Erythroblast (primary cell): Measurements from ENCODE around the gene CPE.
"Not testable (repeated sequence)": the region's sequence is repeated elsewhere in the genome, so short reads cannot be mapped to it uniquely, and the experiment has no call there.

Experiments used
- DNase-seq, 2 experiments: peaks; one replicate each; lab custom pipeline; 2025; lab: John Stamatoyannopoulos, UW
- GATA1 ChIP-seq: IDR thresholded peaks from 2 replicates; pipeline ENCODE4 v1.6.1; 2011; ENCODE audit warnings: low read depth, mild to moderate bottlenecking, control low read depth, low read length, moderate library complexity
- POLR2A ChIP-seq: IDR thresholded peaks from 2 replicates; pipeline ENCODE4 v1.6.1; 2011; ENCODE audit warnings: mild to moderate bottlenecking, low read length

Gene CPE

DNA sequence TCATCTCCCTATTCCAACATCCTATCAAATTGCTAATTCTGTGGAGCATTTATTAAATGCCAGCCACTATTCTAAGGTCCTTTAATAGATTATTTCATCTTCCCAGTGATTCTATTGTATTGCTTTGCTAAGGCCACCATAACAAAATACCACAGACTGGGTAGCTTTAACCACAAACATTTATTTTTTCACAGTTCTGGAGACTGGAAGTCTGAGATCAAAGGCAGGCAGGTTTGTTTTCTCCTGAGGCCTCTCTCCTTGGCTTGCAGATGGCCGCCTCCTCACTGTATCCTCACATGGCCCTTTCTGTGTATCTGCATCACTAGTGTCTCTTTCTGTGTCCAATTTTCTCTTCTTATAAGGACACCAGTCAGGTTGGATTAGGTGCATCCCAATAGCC lies 64.5 kb downstream of the CPE start:
- TF ChIP-seq POLR2A, result no peak
- no peak for TF ChIP-seq GATA1
- no peak for DNase-seq

DNA sequence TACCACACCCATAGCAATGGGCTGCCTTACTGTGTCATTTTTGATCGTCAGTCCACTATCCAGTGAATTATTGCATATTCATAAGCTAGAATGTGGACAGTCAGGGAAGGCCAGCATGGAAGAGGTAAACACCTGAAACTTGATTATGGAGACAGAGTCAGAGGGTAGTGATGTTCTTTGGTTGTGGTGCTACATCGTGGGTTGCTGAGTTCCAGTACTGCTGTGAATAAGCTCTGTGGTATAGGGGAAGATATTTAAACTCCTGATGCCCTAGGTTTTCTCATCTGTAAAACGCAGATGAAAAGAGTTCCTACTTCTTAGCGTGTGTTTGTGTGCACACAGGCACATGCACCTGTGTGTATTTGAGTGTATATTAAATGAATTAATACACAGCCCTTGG lies 69.9 kb downstream of the CPE start:
- DNase-seq, result no peak
- TF ChIP-seq POLR2A, result no peak
- no peak for TF ChIP-seq GATA1

DNA sequence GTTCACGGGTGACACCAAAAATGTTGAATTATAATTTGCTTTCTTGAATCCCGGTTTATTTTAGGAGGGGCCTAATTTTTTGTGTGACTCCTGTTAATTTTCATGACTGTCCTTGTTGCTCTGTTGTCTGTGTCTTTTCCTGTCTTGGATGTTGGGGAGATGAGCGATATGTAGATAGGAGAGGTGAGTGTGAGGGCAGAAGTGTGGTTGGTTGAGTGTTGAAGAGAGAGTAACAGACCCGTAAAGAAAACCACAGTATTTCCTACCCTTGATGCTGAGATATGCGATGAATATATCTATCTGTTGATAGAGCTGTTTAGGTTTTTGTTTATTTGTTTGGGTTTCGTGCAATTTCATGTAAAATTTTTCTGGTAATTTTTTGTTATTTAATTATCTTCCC lies 70.5 kb downstream of the CPE start:
- TF ChIP-seq POLR2A, result no peak
- TF ChIP-seq GATA1, result no peak
- no peak for DNase-seq

DNA sequence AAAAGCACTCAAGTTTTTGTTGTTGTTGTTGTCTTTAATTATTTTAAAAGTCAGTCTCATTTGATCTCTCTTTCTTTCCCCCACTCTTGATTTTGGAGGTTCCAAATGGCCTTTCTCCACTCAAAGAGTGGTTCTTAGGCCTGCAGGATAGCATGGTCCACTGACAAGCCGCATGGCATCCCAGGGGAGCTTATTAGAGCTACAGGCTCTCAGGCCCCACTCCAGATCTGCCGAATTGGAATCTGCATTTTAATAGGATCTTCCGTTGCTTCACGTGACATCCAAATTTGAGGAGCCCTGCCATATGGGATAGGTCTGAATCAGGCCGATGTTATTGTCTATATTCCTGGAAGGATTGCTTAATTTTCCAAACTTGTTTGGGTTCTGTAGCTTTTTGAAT lies 72.1 kb downstream of the CPE start:
- DNase-seq, result no peak
- TF ChIP-seq POLR2A (no peak), GATA1 (no peak)

DNA sequence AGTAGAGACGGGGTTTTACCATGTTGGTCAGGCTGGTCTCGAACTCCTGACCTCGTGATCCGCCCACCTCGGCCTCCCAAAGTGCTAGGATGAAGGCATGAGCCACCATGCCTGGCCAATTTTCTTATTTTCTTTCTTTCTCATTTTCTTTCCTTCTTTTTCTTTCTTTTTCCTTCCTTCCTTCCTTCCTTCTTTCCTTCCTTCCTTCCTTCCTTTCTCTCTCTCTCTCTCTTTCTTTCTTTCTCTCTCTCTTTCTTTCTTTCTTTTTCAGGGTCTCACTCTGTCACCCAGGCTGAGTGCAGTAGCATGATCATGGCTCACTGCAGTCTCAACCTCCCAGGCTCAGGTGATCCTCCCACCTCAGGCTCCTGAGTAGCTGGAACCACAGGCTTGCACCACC lies 74.3 kb downstream of the CPE start:
- not testable (repeated sequence) for DNase-seq

DNA sequence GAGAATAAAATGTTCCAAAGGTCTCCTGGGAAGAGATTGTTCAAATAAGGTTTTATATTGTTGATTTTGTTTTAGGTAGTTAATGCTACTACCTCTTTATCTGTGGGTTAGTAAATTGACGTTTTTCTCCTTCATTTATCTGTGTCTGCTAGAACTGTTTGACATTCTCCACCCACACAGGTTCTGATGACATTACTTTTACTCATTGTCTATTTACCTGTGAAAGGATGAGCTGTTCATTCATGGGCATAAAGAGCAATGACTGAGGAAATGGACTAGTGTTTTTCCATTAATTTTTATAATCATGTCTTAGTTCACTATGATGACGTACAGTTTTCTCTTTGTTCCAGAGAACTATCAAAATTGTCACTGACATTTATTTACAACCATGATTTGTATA lies 75.6 kb downstream of the CPE start:
- TF ChIP-seq POLR2A (no peak), GATA1 (no peak)
- no peak for DNase-seq

DNA sequence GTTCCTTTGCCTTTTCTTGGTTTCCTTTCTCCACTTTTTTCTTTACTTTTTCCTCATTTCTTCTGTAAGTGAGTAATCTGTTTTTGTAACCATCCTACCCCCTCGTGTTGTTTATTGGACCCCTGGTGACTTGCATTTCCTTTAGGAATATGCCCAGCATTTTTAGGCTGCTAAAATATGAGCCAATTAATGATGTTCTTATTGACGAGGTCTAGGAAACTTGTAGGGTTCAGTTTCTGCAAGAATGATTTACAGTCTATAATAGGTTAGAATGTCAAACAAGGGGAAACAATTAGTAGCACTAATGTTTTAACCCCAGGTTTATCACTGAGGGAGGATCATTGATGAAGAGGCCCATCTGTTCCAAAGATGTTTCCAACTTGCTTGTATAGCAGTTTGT lies 79.0 kb downstream of the CPE start:
- no peak for DNase-seq
- TF ChIP-seq POLR2A (no peak), GATA1 (no peak)

DNA sequence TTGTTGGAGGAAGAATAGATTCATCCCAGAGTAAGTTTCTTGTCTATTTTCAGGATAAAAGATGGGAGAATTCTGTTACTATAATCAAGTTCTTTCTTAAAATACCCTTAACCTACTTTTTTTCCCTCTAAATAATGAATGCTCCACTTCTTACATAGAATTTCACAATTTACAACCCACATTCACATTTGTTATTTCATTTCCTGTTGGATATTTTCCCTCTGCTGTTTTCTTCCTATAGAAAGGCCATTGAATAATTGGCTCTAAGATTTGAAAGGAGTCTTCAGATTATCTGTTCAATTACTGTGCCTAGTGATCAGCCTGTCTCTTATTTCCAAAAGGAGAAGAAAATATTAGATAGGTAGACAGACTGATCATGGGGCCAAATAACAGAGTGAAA lies 79.7 kb downstream of the CPE start:
- no peak for DNase-seq

DNA sequence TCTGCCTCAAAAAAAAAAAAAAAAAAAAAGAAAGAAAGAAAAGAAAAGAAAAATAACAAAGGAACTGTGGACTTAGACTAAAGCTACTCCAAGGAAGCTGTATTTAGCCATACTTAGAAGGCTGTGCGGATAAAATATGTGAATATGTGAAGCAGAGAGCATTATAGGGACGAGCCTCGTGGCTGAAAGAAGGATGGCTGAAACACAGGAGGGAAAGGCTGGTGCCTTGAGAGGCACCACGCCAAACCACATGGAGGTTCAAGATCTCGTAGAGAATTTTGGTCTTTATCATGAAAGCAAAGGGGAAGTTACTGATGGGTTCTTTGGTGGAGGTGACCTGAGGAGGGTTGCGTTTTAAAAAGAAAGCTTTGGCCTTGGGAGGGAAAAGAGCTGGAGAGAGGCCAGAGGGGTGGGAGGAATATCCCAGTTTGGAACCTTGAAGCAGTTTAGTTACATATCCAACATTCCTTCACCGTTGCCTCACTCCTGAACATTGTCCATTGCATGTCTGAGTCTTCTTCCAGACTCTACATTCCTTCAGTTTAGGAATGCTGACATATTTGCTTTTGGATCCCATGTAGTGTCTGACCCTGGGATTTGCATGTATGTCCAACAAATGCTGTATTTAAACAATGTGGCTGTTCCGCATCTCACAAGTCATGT lies 82.5 kb downstream of the CPE start:
- TF ChIP-seq POLR2A, result no peak
- DNase-seq, result peak in 1 of 2 experiments; percentile 2

More for the DNA sequence above, 79.7 kb downstream of the CPE start:
- TF ChIP-seq POLR2A (no peak), GATA1 (no peak)

DNA sequence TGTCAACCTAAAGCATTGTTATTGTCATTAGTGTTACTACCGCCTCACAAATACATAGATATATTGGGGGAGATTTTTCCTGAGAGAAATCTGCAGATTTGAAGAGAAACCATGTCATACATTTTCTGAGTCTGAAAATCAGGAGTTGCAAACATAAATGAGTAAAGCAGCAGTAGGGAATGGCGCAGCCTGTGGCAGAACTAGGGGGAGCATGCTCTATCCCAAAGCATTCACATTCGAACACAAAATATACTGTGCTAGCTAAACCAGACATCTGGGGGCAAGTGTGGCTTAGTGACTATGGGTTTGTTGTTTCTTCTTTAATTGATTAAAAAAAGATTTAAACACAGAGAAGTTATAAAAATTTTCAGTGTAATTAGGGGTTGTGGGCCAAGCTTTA lies 83.2 kb downstream of the CPE start:
- TF ChIP-seq POLR2A, result no peak
- no peak for DNase-seq

DNA sequence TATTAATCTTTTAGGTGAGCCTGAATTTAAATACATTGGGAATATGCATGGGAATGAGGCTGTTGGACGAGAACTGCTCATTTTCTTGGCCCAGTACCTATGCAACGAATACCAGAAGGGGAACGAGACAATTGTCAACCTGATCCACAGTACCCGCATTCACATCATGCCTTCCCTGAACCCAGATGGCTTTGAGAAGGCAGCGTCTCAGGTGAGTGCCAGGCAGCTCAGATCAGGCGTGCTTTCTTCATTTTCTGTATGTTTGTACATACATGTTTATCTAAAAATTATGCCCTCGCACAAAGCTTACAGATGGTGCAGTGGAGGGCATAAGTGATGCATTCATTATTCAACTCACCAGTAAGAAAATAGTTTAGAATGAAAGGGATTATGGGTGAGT lies 85.6 kb downstream of the CPE start:
- no peak for TF ChIP-seq POLR2A
- TF ChIP-seq GATA1, result no peak
- no peak for DNase-seq

DNA sequence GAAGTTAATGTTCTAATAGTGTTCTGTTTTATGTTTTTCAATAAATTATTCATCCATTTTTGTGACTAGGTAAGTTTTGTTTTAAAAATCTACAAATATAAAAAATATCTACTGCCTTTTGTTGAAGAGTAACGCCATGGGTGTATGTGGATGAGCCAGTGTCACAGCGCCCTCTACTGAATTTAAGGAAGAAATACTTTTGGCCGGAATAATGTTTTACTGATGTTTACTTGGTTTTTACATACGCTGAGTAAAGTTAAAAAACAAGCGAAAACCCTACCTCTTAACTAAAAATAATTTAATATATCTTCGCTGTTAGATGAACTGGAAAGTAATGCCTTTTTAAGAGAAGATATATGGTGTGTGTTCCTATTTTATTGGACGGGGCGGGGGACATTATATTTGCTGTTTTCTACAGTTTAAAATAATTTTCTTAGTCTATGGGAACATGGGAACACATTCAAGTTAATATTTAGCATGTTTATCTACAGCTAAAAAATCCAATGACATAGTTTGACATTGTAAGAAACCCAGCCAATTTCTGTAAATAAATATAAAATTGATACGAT lies 86.1 kb downstream of the CPE start:
- peak; percentile 44 to 70 for DNase-seq
- no peak for TF ChIP-seq POLR2A

DNA sequence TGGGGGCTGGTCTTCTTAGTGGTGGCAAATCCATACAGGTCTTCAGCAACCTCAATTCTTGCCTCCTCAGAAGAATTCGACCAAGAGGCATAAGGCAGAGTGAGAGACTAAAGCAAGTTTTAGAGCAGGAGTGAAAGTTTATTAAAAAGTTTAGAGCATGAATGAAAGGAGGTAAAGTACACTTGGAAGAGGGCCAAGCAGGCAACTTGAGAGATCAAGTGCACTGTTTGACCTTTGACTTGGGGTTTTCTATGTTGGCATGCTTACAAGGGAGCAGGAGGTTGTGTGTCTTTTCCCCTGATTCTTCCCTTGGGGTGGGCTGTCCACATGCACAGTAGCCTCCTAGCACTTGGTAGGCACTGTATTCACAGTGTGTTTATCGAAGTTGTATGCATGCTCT lies 91.2 kb downstream of the CPE start:
- DNase-seq, result no peak
- no peak for TF ChIP-seq POLR2A
- no peak for TF ChIP-seq GATA1

DNA sequence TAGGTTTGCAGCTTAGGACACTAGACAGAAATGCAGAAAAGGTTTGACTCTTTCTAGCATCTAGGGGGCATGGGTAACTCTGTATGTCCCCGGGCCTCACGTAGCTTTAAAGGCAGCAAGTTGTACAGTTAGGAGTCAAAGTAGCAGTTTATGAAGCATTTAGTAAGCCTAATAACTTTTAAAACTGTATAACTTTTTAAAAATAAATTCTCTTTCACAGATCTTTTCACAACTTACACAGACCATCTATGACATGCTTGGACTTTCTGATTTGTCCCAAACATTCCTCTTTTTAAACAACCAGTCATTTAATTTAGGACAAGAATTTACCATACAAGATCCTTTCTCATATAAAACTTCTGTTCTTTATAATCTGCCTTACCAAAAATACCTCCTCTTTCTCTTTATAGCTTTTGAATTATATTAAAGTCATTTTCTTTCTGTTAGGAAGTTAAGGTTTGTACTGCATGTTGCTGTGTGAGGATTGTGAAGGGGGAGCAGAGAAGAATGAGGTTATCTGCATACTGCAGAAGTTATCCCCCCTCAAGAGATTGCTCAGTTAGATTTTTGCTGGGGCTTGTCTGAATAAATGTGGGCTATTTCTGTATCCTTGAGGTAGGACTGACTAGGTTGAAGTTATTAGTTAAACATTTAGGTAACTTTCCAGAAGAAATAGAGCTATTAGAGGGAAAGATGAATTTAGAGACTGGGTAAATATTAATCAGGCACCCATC lies 94.3 kb downstream of the CPE start:
- TF ChIP-seq POLR2A, result no peak
- TF ChIP-seq GATA1, result no peak
- DNase-seq, result peak; percentile 3 to 20
